Adrenal gland (tissue), 12 donors: ENCODE results near the gene SLAMF7. TPM values are rescaled to one million over a fixed set of nuclear protein-coding genes. Genes with fewer than 3 reads are reported as not detected.

Experiments used
- DNase-seq, 7 donors: peaks; one replicate each; pipeline ENCODE4 v3.0.0-alpha.2; 2019 to 2020
- H3K27ac ChIP-seq, 5 donors: fragments of 200-600 bp; sonication (generic) in 4 of 5; 1 replicate in 3 of 5; 2 replicates in 2 of 5; pipeline versions ENCODE4 v1.5.1 to v1.8.0; 2016 to 2020; ENCODE audit warnings: mild to moderate bottlenecking in 1 of 5
- H3K27me3 ChIP-seq: fragments of 200-600 bp; 2 replicates; pipeline ENCODE4 v1.8.0; 2021
- H3K36me3 ChIP-seq, 2 donors: fragments of 200-600 bp; replicated peaks in 1 of 2; 1 replicate in 1 of 2; 2 replicates in 1 of 2; pipeline versions ENCODE4 v1.5.1 to v1.8.0; 2018 to 2022
- H3K4me1 ChIP-seq, 2 donors: fragments of 200-600 bp; replicated peaks in 1 of 2; 1 replicate in 1 of 2; 2 replicates in 1 of 2; pipeline versions ENCODE4 v1.5.1 to v1.8.0; 2018 to 2021
- H3K4me3 ChIP-seq, 4 donors: fragments of 200-600 bp; sonication (generic) in 3 of 4; one replicate each; pipeline ENCODE4 v1.5.1; 2016 to 2018
- H3K9me3 ChIP-seq, 3 donors: fragments of 200-600 bp; sonication (generic) in 1 of 3; replicated peaks in 1 of 3; 1 replicate in 2 of 3; 2 replicates in 1 of 3; pipeline versions ENCODE4 v1.5.1 to v1.8.0; 2016 to 2021
- CTCF ChIP-seq, 6 experiments: fragments of 450-650 bp in 4 of 6; fragments of 200-600 bp in 2 of 6; sonication (generic) in 1 of 6; IDR thresholded peaks; 1 replicate in 5 of 6; 2 replicates in 1 of 6; pipeline versions ENCODE4 v1.5.1 to v1.8.0; 2016 to 2021; ENCODE audit warnings: antibody characterized with exemption in 6 of 6, mild to moderate bottlenecking in 2 of 6, moderate library complexity in 1 of 6
- POLR2A ChIP-seq, 2 donors: fragments of 450-650 bp; IDR thresholded peaks; one replicate each; pipeline ENCODE4 v1.6.1; 2017; ENCODE audit warnings: antibody characterized with exemption in 2 of 2, mild to moderate bottlenecking in 2 of 2, moderate library complexity in 1 of 2
- WGBS, 4 donors: extraction: QIAGEN DNeasy Blood & Tissue Kit in 2 of 4; methylation state at CpG; one replicate each; pipeline versions ENCODE4 v1.1.5 to v1.1.7; 2013 to 2017; 5-methylcytosine and 5-hydroxymethylcytosine counted together
- intact Hi-C, 2 donors: fragments of 100-400 bp; cut with DNase I; formaldehyde crosslinking; loops; one replicate each; pipeline versions ENCODE4 v1.14.1 to v1.15.0; 2022 to 2023
- polyA plus RNA-seq, 3 donors: library from polyadenylated mRNA; stranded (reverse); fragments of 200-250 nt in 2 of 3; fragments of 350-450 nt in 1 of 3; fragmentation: Illumina TruSeq in 1 of 3; extraction: RNeasy Lipid Tissue Mini Kit (QIAGEN cat#74804) in 1 of 3; gene quantifications; one replicate each; pipeline ENCODE4 v1.2.3, GENCODE V29; 2013 to 2014
- total RNA-seq, 9 donors: library from RNA; depleted of rRNA in 4 of 9; stranded (reverse); fragments of >200 nt in 4 of 9; fragments of 120-200 nt in 1 of 9; fragmentation: NEBNext Ultra II Directional in 1 of 9; extraction: Animal tissue kit (Norgen Biotek cat#: 25700) in 1 of 9; gene quantifications; one replicate each; pipeline versions ENCODE4 v1.1.0 to v1.2.4, GENCODE V29; 2013 to 2023
- donor health status: healthy with polysubstance abuse.
- donor health status: Bipolar disorder and iron deficiency.
- donor health status: DM: yes; HTN: yes; CAD: no.
- donor health status: DM: no; HTN: no; CAD: no.
- donor health status: DM: no; HTN: no; CAD: no.
- donor health status: DM: yes; HTN: yes; CAD: no.

SLAMF7 gene
- total and polyA plus RNA-seq, 12 donors = 0.26 to 3.1 (median 0.85) TPM; not detected in 2

DNA sequence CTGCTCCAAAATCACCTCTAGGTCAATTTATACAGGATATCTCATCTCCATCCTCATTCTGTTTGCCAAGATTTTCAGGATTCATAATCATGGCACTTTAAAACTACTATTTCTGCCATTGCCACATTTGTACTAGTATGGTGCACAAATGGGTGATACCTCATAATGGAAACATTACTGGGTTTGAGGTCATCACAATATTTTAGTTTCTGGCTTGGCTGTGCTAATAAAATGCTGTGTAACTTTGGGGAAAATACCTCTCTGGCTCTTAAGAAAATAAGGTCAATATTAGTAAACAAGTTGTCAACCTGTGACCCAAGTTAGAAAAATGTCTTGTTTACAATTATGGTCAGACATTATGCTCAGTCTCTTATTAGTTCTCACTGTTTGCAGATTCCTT lies 4.7 kb upstream of the SLAMF7 start:
- Histone ChIP-seq H3K27me3 (no peaks in the 10 kb centered on the region), H3K4me1 (no peaks in the 10 kb centered on the region), H3K27ac (no peak overlapping the region), H3K9me3 (peaks cover 0 to 4% (median 0%) of the 10 kb centered on the region in 3 donors), H3K36me3 (no peaks in the 10 kb centered on the region), H3K4me3 (no peak overlapping the region)
- DNase-seq = no peak
- TF ChIP-seq CTCF (IDR thresholded peaks at IDR 0.05) (no peak), POLR2A (IDR thresholded peaks at IDR 0.05) (no peak)
- intact Hi-C loops = no loop called here

GRCh38 chr1:160738271-160738670 lies 776 bp upstream of the SLAMF7 start:
- Histone ChIP-seq H3K36me3 (no peaks in the 10 kb centered on the region), H3K4me3 (no peak overlapping the region), H3K4me1 (no peaks in the 10 kb centered on the region), H3K9me3 (peaks cover 0 to 4% (median 0%) of the 10 kb centered on the region in 3 donors), H3K27me3 (no peaks in the 10 kb centered on the region), H3K27ac (no peak overlapping the region)
- TF ChIP-seq POLR2A (IDR thresholded peaks at IDR 0.05) (no peak), CTCF (IDR thresholded peaks at IDR 0.05) (no peak)
- WGBS, 4 donors = 83 to 92% (median 84%) methylated on average over 2 of the region's 2 CpGs
- intact Hi-C loops = no loop called here
- DNase-seq = no peak

DNA sequence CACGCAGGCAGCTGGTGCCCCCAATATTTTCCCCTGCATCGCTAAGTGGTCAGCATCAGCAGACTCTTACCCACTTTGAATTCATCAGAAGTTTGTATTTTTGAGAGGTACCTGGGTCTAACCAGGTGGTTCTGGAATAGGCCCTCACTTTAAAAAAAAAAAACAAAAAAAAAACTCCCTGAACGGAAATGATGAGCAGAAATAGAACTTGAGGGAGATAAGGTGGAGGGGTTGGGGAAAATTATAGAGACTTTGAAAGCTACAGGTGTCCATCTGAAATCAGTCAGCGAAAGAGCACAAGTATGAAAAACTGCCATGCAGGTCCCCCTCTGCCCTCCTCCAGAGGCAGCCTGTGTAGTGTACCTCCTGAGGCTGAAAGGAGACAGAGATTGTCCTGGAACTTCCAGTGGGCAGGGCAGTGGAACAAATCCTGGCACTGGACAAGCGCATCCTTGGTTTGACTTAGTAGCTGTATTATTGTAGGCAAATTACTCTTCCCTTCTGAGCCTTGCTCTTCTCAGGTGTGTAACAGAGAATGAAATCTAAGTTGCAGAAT lies 1.2 kb downstream of the SLAMF7 start:
- WGBS, 4 donors = 78 to 93% (median 83%) methylated on average over 5 of the region's 5 CpGs
- Histone ChIP-seq H3K9me3 (peaks cover 0 to 4% (median 0%) of the 10 kb centered on the region in 3 donors), H3K27ac (no peak overlapping the region), H3K36me3 (no peaks in the 10 kb centered on the region), H3K27me3 (no peaks in the 10 kb centered on the region), H3K4me1 (no peaks in the 10 kb centered on the region), H3K4me3 (no peak overlapping the region)
- DNase-seq = no peak
- TF ChIP-seq CTCF (IDR thresholded peaks at IDR 0.05) (no peak), POLR2A (IDR thresholded peaks at IDR 0.05) (no peak)
- intact Hi-C loops = no loop called here

DNA sequence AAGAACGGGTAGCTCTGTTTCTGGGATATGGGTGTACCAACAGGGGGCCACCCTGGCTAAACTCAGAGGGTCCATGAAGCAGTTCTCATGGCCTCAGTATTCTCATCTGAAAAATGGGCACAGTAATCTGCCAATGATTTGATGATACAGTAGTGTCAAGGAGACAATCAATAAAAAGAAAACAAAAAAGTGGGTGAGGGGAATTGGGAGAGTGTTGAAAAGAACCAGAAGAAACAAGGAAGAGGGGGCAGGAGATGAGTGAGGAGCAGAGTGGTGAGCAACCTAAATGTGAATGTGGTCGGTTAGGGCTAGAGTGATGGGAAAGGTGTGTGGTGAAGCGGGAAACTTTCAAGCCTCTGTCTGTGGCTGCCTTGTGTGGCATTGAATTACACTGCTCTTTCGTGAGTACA lies 2.0 kb downstream of the SLAMF7 start:
- no peaks in the 10 kb centered on the region for H3K4me1 ChIP-seq
- no peaks in the 10 kb centered on the region for H3K36me3 ChIP-seq
- no peak for DNase-seq
- no peak overlapping the region for H3K27ac ChIP-seq
- 75 to 93% (median 87%) methylated on average over 4 of the region's 4 CpGs for WGBS, 4 donors
- no peak for TF ChIP-seq CTCF (IDR thresholded peaks at IDR 0.05)
- no peak for TF ChIP-seq POLR2A (IDR thresholded peaks at IDR 0.05)
- H3K27me3 ChIP-seq = no peaks in the 10 kb centered on the region
- intact Hi-C loops = no loop called here
- H3K4me3 ChIP-seq = no peak overlapping the region
- H3K9me3 ChIP-seq = peaks cover 0 to 4% (median 0%) of the 10 kb centered on the region in 3 donors
